Tibial artery (tissue), 4 donors: Measurements from ENCODE around the gene CSTPP1.

Source experiments
- DNase-seq, 2 donors: peaks; one replicate each; pipeline ENCODE4 v3.0.0-alpha.2; 2019
- H3K27ac ChIP-seq, 2 donors: fragments of 200-600 bp; sonication (generic) in 1 of 2; 1 replicate in 1 of 2; 2 replicates in 1 of 2; pipeline ENCODE4 v1.5.1; 2018 to 2019; ENCODE audit warnings: mild to moderate bottlenecking in 1 of 2
- H3K27me3 ChIP-seq, 2 donors: fragments of 200-600 bp; sonication (generic) in 1 of 2; one replicate each; pipeline versions ENCODE4 v1.5.1 to v1.6.0; 2016 to 2019
- H3K36me3 ChIP-seq, 3 donors: fragments of 200-600 bp; sonication (generic) in 2 of 3; one replicate each; pipeline ENCODE4 v1.5.1; 2016 to 2019; ENCODE audit warnings: mild to moderate bottlenecking in 2 of 3
- H3K4me1 ChIP-seq, 4 donors: fragments of 200-600 bp; sonication (generic) in 2 of 4; 1 replicate in 3 of 4; 2 replicates in 1 of 4; pipeline ENCODE4 v1.5.1; 2016 to 2019
- H3K4me3 ChIP-seq, 2 donors: fragments of 200-600 bp; sonication (generic) in 1 of 2; 1 replicate in 1 of 2; 2 replicates in 1 of 2; pipeline ENCODE4 v1.5.1; 2018 to 2019; ENCODE audit warnings: mild to moderate bottlenecking in 2 of 2
- H3K9me3 ChIP-seq, 3 donors: fragments of 200-600 bp; sonication (generic) in 1 of 3; one replicate each; pipeline ENCODE4 v1.5.1; 2016 to 2019
- CTCF ChIP-seq, 2 experiments: fragments of 200-600 bp in 1 of 2; fragments of 450-650 bp in 1 of 2; IDR thresholded peaks; one replicate each; pipeline ENCODE4 v1.5.1; 2017 to 2019; ENCODE audit warnings: antibody characterized with exemption in 2 of 2, mild to moderate bottlenecking in 1 of 2, moderate library complexity in 1 of 2
- intact Hi-C: fragments of 100-400 bp; cut with DNase I; formaldehyde crosslinking; loops from one replicate; pipeline ENCODE4 v1.15.0; 2023; ENCODE audit warnings: low total_unique reads

The CSTPP1 gene

DNA sequence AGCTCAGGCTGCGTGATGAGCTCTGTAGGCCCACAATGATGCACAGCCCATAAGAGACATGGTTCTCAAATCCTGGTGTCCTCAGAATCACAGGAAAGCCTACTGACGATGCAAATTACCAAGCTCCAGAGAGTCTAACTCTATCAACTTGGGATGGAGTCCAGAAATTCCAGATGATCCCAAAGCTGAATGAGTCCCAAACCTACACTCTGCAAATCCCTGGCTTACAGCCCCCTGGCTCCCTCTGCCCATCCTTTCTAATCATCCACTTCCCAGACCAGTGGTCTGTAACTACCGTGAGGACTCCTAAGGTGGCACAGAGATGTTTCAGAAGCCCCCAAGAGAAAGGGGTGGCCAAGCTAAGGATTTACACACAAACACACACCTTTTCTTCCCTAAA is 226.6 kb downstream of the CSTPP1 start:
- H3K4me1 ChIP-seq: peaks cover 0 to 7% (median 5%) of the 10 kb centered on the region in 4 donors
- H3K4me3 ChIP-seq: no peak overlapping the region
- no peaks in the 10 kb centered on the region for H3K27me3 ChIP-seq
- no peak for TF ChIP-seq CTCF (IDR thresholded peaks at IDR 0.05)
- H3K9me3 ChIP-seq: no peaks in the 10 kb centered on the region
- no peak overlapping the region for H3K27ac ChIP-seq
- no peak for DNase-seq
- intact Hi-C loops: no loop called here
- peaks cover 45 to 72% (median 55%) of the 10 kb centered on the region in 3 donors for H3K36me3 ChIP-seq

GRCh38 chr11:47163898-47164297 is 227.3 kb downstream of the CSTPP1 start:
- intact Hi-C loops: no loop called here
- Histone ChIP-seq H3K27ac (no peak overlapping the region), H3K27me3 (no peaks in the 10 kb centered on the region), H3K36me3 (peaks cover 50 to 76% (median 58%) of the 10 kb centered on the region in 3 donors), H3K9me3 (no peaks in the 10 kb centered on the region), H3K4me3 (no peak overlapping the region), H3K4me1 (peaks cover 0 to 7% (median 5%) of the 10 kb centered on the region in 4 donors)
- DNase-seq: no peak
- no peak for TF ChIP-seq CTCF (IDR thresholded peaks at IDR 0.05)

DNA sequence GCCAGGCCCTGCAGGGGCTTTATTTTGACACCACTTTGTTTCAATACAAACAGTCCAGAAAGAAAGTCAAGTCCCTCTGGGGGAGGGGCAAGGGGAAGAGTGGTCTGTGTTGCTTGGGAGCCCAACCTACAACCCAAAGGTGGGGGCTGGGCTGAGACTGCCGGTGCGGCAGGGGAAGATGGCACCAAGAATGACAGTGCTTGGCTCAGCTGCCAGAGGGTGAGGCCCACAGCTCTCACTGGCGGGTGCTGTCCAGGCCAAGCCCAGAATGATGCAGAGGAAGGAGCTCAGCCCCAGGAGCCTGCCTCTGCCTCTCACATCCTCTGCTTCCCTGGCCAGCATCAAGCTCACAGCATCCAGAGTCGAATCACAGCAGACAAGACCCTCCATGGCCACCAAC is 227.8 kb downstream of the CSTPP1 start:
- H3K27me3 ChIP-seq: no peaks in the 10 kb centered on the region
- DNase-seq: no peak
- TF ChIP-seq CTCF (IDR thresholded peaks at IDR 0.05): no peak
- no peaks in the 10 kb centered on the region for H3K9me3 ChIP-seq
- H3K4me3 ChIP-seq: no peak overlapping the region
- intact Hi-C loops: no loop called here
- H3K27ac ChIP-seq: no peak overlapping the region
- peaks cover 0 to 7% (median 5%) of the 10 kb centered on the region in 4 donors for H3K4me1 ChIP-seq
- H3K36me3 ChIP-seq: peaks cover 50 to 76% (median 58%) of the 10 kb centered on the region in 3 donors

GRCh38 chr11:47165253-47165840 is 228.8 kb downstream of the CSTPP1 start:
- Histone ChIP-seq H3K4me3 (no peak overlapping the region), H3K9me3 (no peaks in the 10 kb centered on the region), H3K27me3 (no peaks in the 10 kb centered on the region), H3K27ac (no peak overlapping the region), H3K4me1 (peaks cover 0 to 7% (median 5%) of the 10 kb centered on the region in 4 donors), H3K36me3 (peaks cover 57 to 80% (median 68%) of the 10 kb centered on the region in 3 donors)
- intact Hi-C loops: no loop called here
- TF ChIP-seq CTCF (IDR thresholded peaks at IDR 0.05): no peak
- no peak for DNase-seq

GRCh38 chr11:47166368-47166767 is 229.8 kb downstream of the CSTPP1 start:
- intact Hi-C loops: no loop called here
- no peak overlapping the region for H3K4me3 ChIP-seq
- DNase-seq: no peak
- H3K36me3 ChIP-seq: peaks cover 66 to 90% (median 77%) of the 10 kb centered on the region in 3 donors
- no peaks in the 10 kb centered on the region for H3K27me3 ChIP-seq
- peaks cover 0 to 7% (median 3%) of the 10 kb centered on the region in 4 donors for H3K4me1 ChIP-seq
- H3K9me3 ChIP-seq: no peaks in the 10 kb centered on the region
- H3K27ac ChIP-seq: no peak overlapping the region
- TF ChIP-seq CTCF (IDR thresholded peaks at IDR 0.05): no peak
